Endothelial cell of umbilical vein (primary cell): ENCODE results near the gene PTPRK. TPM values are rescaled to one million over a fixed set of nuclear protein-coding genes. Genes with fewer than 3 reads are reported as not detected.

Experiments used
- BruUV-seq: library from RNA; stranded (reverse); fragments of 400-500 nt; replicated peaks from 2 replicates; lab custom pipeline; 2021; lab: Mats Ljungman, UMichigan
- CTCF ChIA-PET: fragments of 300-600, 350-600 bp; sonication (Branson Sonifier 250); formaldehyde crosslinking; loops from one replicate; lab custom pipeline; 2021; ENCODE audit warnings: antibody characterized with exemption, inconsistent platforms; lab: Charles Lee
- POLR2A ChIA-PET: fragments of 300-600, 350-600 bp; sonication (Branson Sonifier 250); formaldehyde crosslinking; loops from one replicate; lab custom pipeline; 2021; ENCODE audit warnings: antibody characterized with exemption, inconsistent platforms; lab: Charles Lee
- DNase-seq: peaks from one replicate; pipeline ENCODE4 v3.0.0-alpha.2; 2011; ENCODE audit warnings: low read depth, low spot score
- FAIRE-seq: peaks from 2 replicates; lab custom pipeline; 2011; peaks lifted over from hg19 to GRCh38; lab: Jason Lieb, UNC
- H2AFZ ChIP-seq: 2 replicates; pipeline ENCODE4 v1.6.0; 2012; ENCODE audit warnings: low read depth, low read length, control low read depth, inconsistent platforms
- H3K27ac ChIP-seq: 2 replicates; pipeline ENCODE4 v1.5.1; 2011; ENCODE audit warnings: low read depth, mild to moderate bottlenecking, control low read depth, low read length, moderate library complexity; ENCODE audit not compliant: insufficient read depth
- H3K27me3 ChIP-seq, 2 experiments: 2 replicates each; pipeline versions ENCODE4 v1.6.0 to v1.6.1; 2011; ENCODE audit warnings: low read length in 2 of 2, mixed read lengths in 1 of 2; ENCODE audit not compliant: control insufficient read depth in 2 of 2, insufficient read depth in 2 of 2
- H3K36me3 ChIP-seq, 2 experiments: 2 replicates in 1 of 2; 3 replicates in 1 of 2; pipeline ENCODE4 v1.5.1; 2011; ENCODE audit warnings: low read length in 2 of 2, mild to moderate bottlenecking in 1 of 2, moderate library complexity in 1 of 2; ENCODE audit not compliant: control insufficient read depth in 2 of 2, insufficient read depth in 2 of 2; ENCODE audit errors: extremely low read depth in 1 of 2
- H3K4me1 ChIP-seq: 3 replicates; pipeline ENCODE4 v1.5.1; 2011; ENCODE audit warnings: mild to moderate bottlenecking, low read length; ENCODE audit not compliant: control insufficient read depth, insufficient read depth; ENCODE audit errors: extremely low read depth
- H3K4me2 ChIP-seq: 2 replicates; pipeline ENCODE4 v1.6.1; 2011; ENCODE audit warnings: low read length, control low read depth, mixed read lengths; ENCODE audit not compliant: insufficient read depth
- H3K4me3 ChIP-seq, 3 experiments: fragments of 200-600 bp in 1 of 3; sonication (generic), shearing (Covaris generic) in 1 of 3; replicated peaks in 1 of 3; 2 replicates each; pipeline ENCODE4 v1.5.1; 2011 to 2016; ENCODE audit warnings: control low read depth in 3 of 3, low read length in 3 of 3, mild to moderate bottlenecking in 2 of 3, inconsistent platforms in 1 of 3, low read depth in 1 of 3, moderate library complexity in 1 of 3; ENCODE audit not compliant: insufficient read depth in 1 of 3
- H3K79me2 ChIP-seq: 2 replicates; pipeline ENCODE4 v1.6.0; 2012; ENCODE audit warnings: low read length, inconsistent platforms; ENCODE audit not compliant: control insufficient read depth, insufficient read depth
- H3K9ac ChIP-seq: replicated peaks from 2 replicates; pipeline ENCODE3; 2011; ENCODE audit warnings: low read length, control low read depth; ENCODE audit not compliant: insufficient read depth; ENCODE audit errors: extremely low read depth
- H3K9me1 ChIP-seq: replicated peaks from 3 replicates; pipeline ENCODE4 v1.6.0; 2011; ENCODE audit warnings: mild to moderate bottlenecking, low read length; ENCODE audit not compliant: control insufficient read depth, insufficient read depth; ENCODE audit errors: extremely low read depth
- H3K9me3 ChIP-seq: replicated peaks from 2 replicates; pipeline ENCODE4 v1.5.1; 2012; ENCODE audit warnings: low read length, inconsistent platforms; ENCODE audit not compliant: control insufficient read depth, insufficient read depth
- H4K20me1 ChIP-seq: replicated peaks from 2 replicates; pipeline ENCODE3; 2011; ENCODE audit warnings: mild to moderate bottlenecking, low read length; ENCODE audit not compliant: control insufficient read depth, insufficient read depth; ENCODE audit errors: extremely low read depth
- EZH2 ChIP-seq: IDR thresholded peaks from 2 replicates; pipeline ENCODE4 v1.6.1; 2012; ENCODE audit warnings: borderline replicate concordance, low read depth, mild to moderate bottlenecking, moderate library complexity, low read length, inconsistent platforms; ENCODE audit not compliant: severe bottlenecking
- FOS ChIP-seq: IDR thresholded peaks from 2 replicates; pipeline ENCODE4 v1.6.1; 2011; ENCODE audit warnings: mild to moderate bottlenecking, low read length, moderate library complexity, borderline replicate concordance; ENCODE audit not compliant: insufficient read depth
- GATA2 ChIP-seq: IDR thresholded peaks from 2 replicates; pipeline ENCODE4 v1.7.0; 2011; ENCODE audit warnings: low read depth, mild to moderate bottlenecking, moderate library complexity, mixed read lengths, low read length; ENCODE audit not compliant: insufficient read length, insufficient read depth
- MYC ChIP-seq: IDR thresholded peaks from one replicate; pipeline ENCODE4 v1.6.1; 2011; ENCODE audit warnings: mild to moderate bottlenecking, low read depth, low read length
- dilution Hi-C: fragments of 300-500 bp; cut with MboI; formaldehyde crosslinking; loops from one replicate; pipeline ENCODE4 v1.15.0; 2019; ENCODE audit warnings: low sequenced_read_pairs; ENCODE audit not compliant: extremely low pct_ligation_motif_present
- intact Hi-C: fragments of 100-400 bp; cut with micrococcal nuclease; formaldehyde crosslinking; loops from one replicate; pipeline ENCODE4 v1.10.0; 2022
- polyA plus RNA-seq, 4 experiments: library from polyadenylated mRNA; depleted of rRNA in 3 of 4; stranded (reverse) in 3 of 4; unstranded in 1 of 4; fragments of >200 nt; gene quantifications; 2 replicates each; pipeline versions ENCODE4 v1.2.1 to v1.2.3, GENCODE V29; 2011 to 2012; ENCODE audit warnings: missing spikeins in 1 of 4
- total RNA-seq: library from RNA; stranded (reverse); gene quantifications from 2 replicates; pipeline ENCODE4 v1.2.3, GENCODE V29; 2021
- TF ChIP-seq, protein P1 (sequence below): IDR thresholded peaks from 2 replicates; pipeline ENCODE4 v1.6.1; 2011; ENCODE audit not compliant: insufficient read depth, insufficient read length
- TF ChIP-seq, protein P2 (sequence below), 2 donors: IDR thresholded peaks; 1 replicate in 1 of 2; 2 replicates in 1 of 2; pipeline ENCODE4 v1.5.1; 2011; ENCODE audit warnings: low read length in 2 of 2, mild to moderate bottlenecking in 2 of 2, moderate library complexity in 2 of 2, control low read depth in 1 of 2, inconsistent platforms in 1 of 2, low read depth in 1 of 2; ENCODE audit not compliant: insufficient read depth in 1 of 2; ENCODE audit errors: extremely low read depth in 1 of 2

Gene PTPRK
- total and polyA plus RNA-seq, 2 donors (not counting 3 experiments of a cell fraction or from before 2014, with no cell fraction given), result 15.2 to 74.0 TPM

DNA sequence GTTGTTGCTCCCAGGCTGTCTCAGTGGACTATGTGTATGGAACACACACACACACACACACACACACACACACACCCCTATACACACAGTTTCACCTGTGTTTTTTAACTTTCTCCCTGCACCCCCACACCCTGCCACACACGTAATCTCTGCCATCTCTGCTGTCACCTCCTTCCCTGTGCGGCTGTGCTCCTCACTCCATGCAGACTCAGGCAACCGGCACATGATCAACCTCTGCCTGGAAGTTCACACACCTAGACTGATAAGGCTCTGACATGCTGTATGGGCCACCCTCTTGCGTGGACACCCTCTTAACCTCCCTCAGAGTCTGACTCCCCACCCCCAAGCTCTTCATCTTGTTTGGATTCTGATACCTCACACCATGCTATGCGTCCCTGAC, 467.3 kb downstream of the PTPRK start:
- no peak for FAIRE-seq
- ChIA-PET POLR2A (no interaction called here), CTCF (interaction anchor here (2.0 kb wide), 1 partner anchor 10 kb away, joined by 4 read pairs; no protein-coding TSS in a partner anchor)
- Histone ChIP-seq H3K4me2 (no peak overlapping the region), H3K27ac (no peak overlapping the region), H3K9me3 (no peaks in the 10 kb centered on the region), H3K9me1 (peaks cover under 1% of the 10 kb centered on the region), H3K79me2 (no peaks in the 10 kb centered on the region), H3K4me3 (no peak overlapping the region), H2AFZ (no peak overlapping the region), H3K36me3 (no peaks in the 10 kb centered on the region), H3K9ac (no peak overlapping the region), H3K4me1 (no peaks in the 10 kb centered on the region), H4K20me1 (no peaks in the 10 kb centered on the region), H3K27me3 (no peaks in the 10 kb centered on the region)
- dilution Hi-C loops (no loop called here), intact Hi-C loops (no loop called here)
- no peak for DNase-seq
- BruUV-seq, result no TSS peak
- TF ChIP-seq FOS (no peak), MYC (no peak), GATA2 (no peak), EZH2 (no peak)
- TF ChIP-seq, protein P1, sequence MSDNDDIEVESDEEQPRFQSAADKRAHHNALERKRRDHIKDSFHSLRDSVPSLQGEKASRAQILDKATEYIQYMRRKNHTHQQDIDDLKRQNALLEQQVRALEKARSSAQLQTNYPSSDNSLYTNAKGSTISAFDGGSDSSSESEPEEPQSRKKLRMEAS, result no peak
- TF ChIP-seq, protein P2, sequence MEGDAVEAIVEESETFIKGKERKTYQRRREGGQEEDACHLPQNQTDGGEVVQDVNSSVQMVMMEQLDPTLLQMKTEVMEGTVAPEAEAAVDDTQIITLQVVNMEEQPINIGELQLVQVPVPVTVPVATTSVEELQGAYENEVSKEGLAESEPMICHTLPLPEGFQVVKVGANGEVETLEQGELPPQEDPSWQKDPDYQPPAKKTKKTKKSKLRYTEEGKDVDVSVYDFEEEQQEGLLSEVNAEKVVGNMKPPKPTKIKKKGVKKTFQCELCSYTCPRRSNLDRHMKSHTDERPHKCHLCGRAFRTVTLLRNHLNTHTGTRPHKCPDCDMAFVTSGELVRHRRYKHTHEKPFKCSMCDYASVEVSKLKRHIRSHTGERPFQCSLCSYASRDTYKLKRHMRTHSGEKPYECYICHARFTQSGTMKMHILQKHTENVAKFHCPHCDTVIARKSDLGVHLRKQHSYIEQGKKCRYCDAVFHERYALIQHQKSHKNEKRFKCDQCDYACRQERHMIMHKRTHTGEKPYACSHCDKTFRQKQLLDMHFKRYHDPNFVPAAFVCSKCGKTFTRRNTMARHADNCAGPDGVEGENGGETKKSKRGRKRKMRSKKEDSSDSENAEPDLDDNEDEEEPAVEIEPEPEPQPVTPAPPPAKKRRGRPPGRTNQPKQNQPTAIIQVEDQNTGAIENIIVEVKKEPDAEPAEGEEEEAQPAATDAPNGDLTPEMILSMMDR (IDR thresholded peaks at IDR 0.05; ENCODE audit: extremely low read depth in 1 of 2, insufficient read depth in 1 of 2, low read depth in 1 of 2, low read length in 2 of 2), result no peak
